K562 (cell line): Measurements from ENCODE around the gene CCR9. TPM values are rescaled to one million over a fixed set of nuclear protein-coding genes. Genes with fewer than 3 reads are reported as not detected.

Experiments
- ERF ChIP-seq: fragments of 450-650 bp; formaldehyde crosslinking; IDR thresholded peaks from 2 replicates; pipeline ENCODE4 v1.4.0; 2020; ENCODE audit warnings: mild to moderate bottlenecking, mixed read lengths
- ESRRA ChIP-seq: fragments of 450-650 bp; IDR thresholded peaks from 2 replicates; pipeline ENCODE4 v1.6.1; 2014; ENCODE audit warnings: low read depth, mild to moderate bottlenecking, moderate library complexity, borderline replicate concordance
- ETV6 ChIP-seq, 3 experiments: fragments of 150-350 bp in 1 of 3; sonication (generic) in 1 of 3; formaldehyde crosslinking in 1 of 3; IDR thresholded peaks; 2 replicates each; pipeline versions ENCODE4 v1.6.1 to v1.8.0; 2014 to 2022; ENCODE audit warnings: borderline replicate concordance in 2 of 3, low read depth in 2 of 3, antibody characterized with exemption in 1 of 3, low read length in 1 of 3, mild to moderate bottlenecking in 1 of 3, missing genetic modification reagents in 1 of 3
- GABPA ChIP-seq: fragments of 200-800 bp; sonication (Bioruptor generic); conservative IDR thresholded peaks from 2 replicates; pipeline ENCODE4 v1.6.1; 2016; ENCODE audit warnings: low read depth, missing genetic modification characterization, missing compliant biosample characterization
- HINFP ChIP-seq: fragments of 450-650 bp; conservative IDR thresholded peaks from 2 replicates; pipeline ENCODE4 v1.6.1; 2016; ENCODE audit warnings: missing genetic modification characterization, low read depth, mild to moderate bottlenecking, control low read depth, missing compliant biosample characterization
- HMGN3 ChIP-seq: IDR thresholded peaks from 2 replicates; pipeline ENCODE4 v1.6.1; 2011; ENCODE audit warnings: borderline replicate concordance, low read depth, mild to moderate bottlenecking, mixed read lengths, low read length; ENCODE audit not compliant: insufficient read length; ENCODE audit errors: extremely low read depth
- MBD2 ChIP-seq: sonication (generic); IDR thresholded peaks from 2 replicates; pipeline ENCODE4 v1.6.1; 2016; ENCODE audit warnings: low read depth, borderline replicate concordance
- NCOR1 ChIP-seq: fragments of 450-650 bp; IDR thresholded peaks from 2 replicates; pipeline ENCODE4 v1.6.1; 2016; ENCODE audit warnings: mild to moderate bottlenecking, moderate library complexity
- PCBP2 ChIP-seq: fragments of 200-400 bp; formaldehyde crosslinking; IDR thresholded peaks from 2 replicates; pipeline ENCODE4 v1.6.1; 2018; ENCODE audit warnings: low read length, low read depth, mild to moderate bottlenecking, moderate library complexity; ENCODE audit not compliant: poor library complexity, severe bottlenecking
- RCOR1 ChIP-seq, 2 experiments: IDR thresholded peaks; 2 replicates each; pipeline ENCODE4 v1.6.1; 2012; ENCODE audit warnings: low read depth in 2 of 2, low read length in 2 of 2, borderline replicate concordance in 1 of 2, improper control_type of control experiment in 1 of 2
- SFPQ ChIP-seq: fragments of 200-400 bp; formaldehyde crosslinking; IDR thresholded peaks from 2 replicates; pipeline ENCODE4 v1.6.1; 2017; ENCODE audit warnings: mild to moderate bottlenecking, low read depth, low read length, moderate library complexity
- SMARCB1 ChIP-seq: IDR thresholded peaks from 2 replicates; pipeline ENCODE4 v1.6.1; 2011; ENCODE audit warnings: improper control_type of control experiment, low read depth; ENCODE audit not compliant: insufficient read length
- SMARCC2 ChIP-seq: fragments of 450-650 bp; IDR thresholded peaks from 2 replicates; pipeline ENCODE4 v1.6.1; 2017; ENCODE audit warnings: antibody characterized with exemption, moderate library complexity, mild to moderate bottlenecking, low read depth
- TAL1 ChIP-seq: fragments of 450-650 bp; IDR thresholded peaks from 2 replicates; pipeline ENCODE4 v1.6.1; 2016; ENCODE audit warnings: mild to moderate bottlenecking
- XRCC4 ChIP-seq: IDR thresholded peaks from one replicate; pipeline ENCODE4 v1.6.1; 2011; ENCODE audit not compliant: insufficient read depth, insufficient read length; ENCODE audit errors: extremely low read depth
- ZNF592 ChIP-seq: fragments of 450-650 bp; IDR thresholded peaks from 2 replicates; pipeline ENCODE4 v1.6.1; 2017; ENCODE audit warnings: antibody characterized with exemption, mild to moderate bottlenecking
- ZNF717 ChIP-seq: fragments of 250-450 bp; sonication (Bioruptor Pico); IDR thresholded peaks from 2 replicates; pipeline ENCODE4 v1.5.0; 2021
- ZNF764 ChIP-seq: fragments of 250-450 bp; sonication (Bioruptor Pico); IDR thresholded peaks from 2 replicates; pipeline ENCODE4 v1.4.0; 2020; ENCODE audit warnings: low read depth, mild to moderate bottlenecking, moderate library complexity
- polyA plus RNA-seq, 8 experiments: library from polyadenylated mRNA; depleted of rRNA in 4 of 8; stranded (reverse) in 5 of 8; unstranded in 3 of 8; fragments of >200 nt; fragmentation: Nextera tagmentation in 2 of 8; fragmentation: Illumina TruSeq in 1 of 8; extraction: Ambion mirVana in 2 of 8; extraction: Trizol in 1 of 8; gene quantifications; 2 replicates each; pipeline versions ENCODE4 v1.2.1 to v1.2.3, GENCODE V29; 2011 to 2014; ENCODE audit warnings: inconsistent platforms in 1 of 8, missing spikeins in 1 of 8
- total RNA-seq, 7 experiments: library from RNA; depleted of rRNA in 6 of 7; stranded (reverse); fragments of >200 nt in 6 of 7; fragmentation: Illumina TruSeq in 2 of 7; extraction: Trizol in 2 of 7; gene quantifications; 2 replicates each; pipeline versions ENCODE4 v1.2.1 to v1.2.3, GENCODE V29; 2011 to 2021; ENCODE audit warnings: low replicate concordance in 1 of 7

CCR9 gene
- total and polyA plus RNA-seq, 9 of the 15 experiments (the other 6 are each of a cell fraction or from before 2014, with no cell fraction given): not detected

- TF ChIP-seq TAL1 (peak; percentile 92), XRCC4 (no peak), PCBP2 (no peak), SMARCC2 (peak; percentile 56; the same call in 1 of the 2 replicates), MBD2 (no peak), SFPQ (no peak), ZNF592 (no peak), NCOR1 (peak; percentile 93), RCOR1 (IDR thresholded peaks at IDR 0.05; ENCODE audit: borderline replicate concordance in 1 of 2, low read depth in 2 of 2, low read length in 2 of 2) (peak in 1 of 2 experiments; percentile 94; a peak in 3 of 4 replicates), ERF (CRISPR knock-in tag) (no peak), SMARCB1 (no peak), ZNF717 (CRISPR knock-in tag) (no peak), GABPA (tag) (no peak), ZNF764 (CRISPR knock-in tag) (no peak), HINFP (tag) (no peak), HMGN3 (no peak), ETV6 (IDR thresholded peaks at IDR 0.05; ENCODE audit: borderline replicate concordance in 1 of 2, low read depth in 2 of 2, low read length in 1 of 2) (no peak), ETV6 (CRISPR knock-in tag; IDR thresholded peaks at IDR 0.05; ENCODE audit: borderline replicate concordance) (no peak), ESRRA (peak; percentile 35; the same call in 1 of the 2 replicates)
These were observed 5.0 kb upstream of the CCR9 start (continued) for GRCh38 chr3:45881078-45882022.
